Stimulated activated CD4-positive, alpha-beta T cell treated with anti-CD3 and anti-CD28 coated beads, Interleukin-12 subunit alpha, Interleukin-12 subunit beta, amount 100 ng/mL, for 24 hours (primary cell): Measurements from ENCODE around the gene DHDDS.
"Not testable (repeated sequence)": the region's sequence is repeated elsewhere in the genome, so short reads cannot be mapped to it uniquely, and the experiment has no call there.

Source experiments
- DNase-seq, 2 experiments: peaks; one replicate each; pipeline ENCODE4 v3.0.0-alpha.2; 2020; ENCODE audit warnings: low read depth in 2 of 2

DHDDS gene

DNA sequence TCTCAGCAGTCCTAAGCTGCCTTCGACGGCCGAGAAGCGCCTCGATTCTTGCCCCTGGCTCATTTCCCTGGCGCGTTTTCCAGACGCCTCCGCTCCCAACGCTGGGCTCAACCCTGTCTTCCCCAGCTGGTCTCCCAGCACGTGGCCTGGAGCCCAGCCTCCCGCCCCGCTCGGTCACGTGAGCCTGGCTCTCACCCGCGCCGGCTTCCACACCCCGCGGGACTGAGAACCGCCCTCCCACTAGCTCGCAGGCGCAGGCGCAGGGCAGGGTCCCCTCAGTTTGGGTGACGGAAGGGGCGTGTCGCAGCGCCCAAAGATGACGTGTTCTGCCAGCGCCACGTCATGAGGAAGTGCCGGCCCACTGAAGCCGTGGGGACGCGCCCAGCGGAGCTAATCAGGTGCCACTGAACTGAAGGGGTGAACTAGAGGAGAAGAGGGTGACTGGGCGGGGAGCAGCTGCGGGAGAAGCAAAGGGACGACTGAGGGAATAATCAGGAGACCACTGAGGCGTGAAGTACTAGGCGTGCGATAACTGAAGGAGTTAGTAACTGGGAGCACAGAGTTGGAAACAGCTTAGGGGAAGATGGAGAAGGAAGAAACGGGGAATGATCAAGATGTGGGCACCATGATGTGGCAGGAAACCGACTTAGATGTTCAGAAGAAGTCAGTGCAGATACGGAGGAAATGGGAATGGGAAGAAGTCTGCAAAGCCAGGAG lies at the start of gene DHDDS:
Gene DHDDS, plus strand, starts transcription at position 343 of the 717 bp plus-strand sequence. CDS start 625 bp downstream, outside the sequence.
- DNase-seq: peak; percentile 98 to 99

GRCh38 chr1:26384076-26384475 lies 48.0 kb upstream of the DHDDS start:
- DNase-seq: no peak

- not testable (repeated sequence) for DNase-seq
Measured at GRCh38 chr1:26385063-26385462, 47.1 kb upstream of the DHDDS start.

- DNase-seq: no peak
Measured at GRCh38 chr1:26387447-26387846, 44.7 kb upstream of the DHDDS start.

DNA sequence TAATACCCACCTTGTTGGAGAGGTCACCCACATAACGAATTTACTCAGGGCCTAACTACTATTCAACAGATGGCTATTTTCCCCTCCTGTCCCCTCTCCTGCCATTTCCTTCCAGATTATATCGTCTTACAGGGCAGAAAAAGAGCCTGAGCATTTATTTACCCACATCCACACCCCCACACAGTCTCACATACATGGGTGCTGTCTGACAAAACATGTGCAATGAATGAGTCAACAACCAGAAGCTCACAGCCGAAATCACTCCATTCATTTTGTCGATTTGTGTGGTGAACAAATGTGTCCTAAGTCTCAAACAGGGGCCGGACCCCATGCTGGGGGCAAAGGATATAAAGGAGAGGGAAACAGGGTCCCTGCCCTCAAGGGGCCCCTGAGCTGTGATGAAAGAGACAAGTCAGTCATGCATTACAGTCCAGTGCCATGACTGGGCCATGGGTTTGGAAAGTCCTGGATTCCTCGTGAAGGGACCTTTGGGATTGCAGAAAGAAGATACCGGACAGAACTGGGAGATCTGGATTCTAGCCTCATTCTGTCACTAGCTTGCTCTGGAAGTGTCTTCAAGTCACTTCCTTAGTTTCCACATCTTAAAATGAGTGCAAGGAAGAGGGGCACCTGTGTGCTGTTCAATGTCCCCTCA lies 43.2 kb upstream of the DHDDS start:
- no peak for DNase-seq

DNA sequence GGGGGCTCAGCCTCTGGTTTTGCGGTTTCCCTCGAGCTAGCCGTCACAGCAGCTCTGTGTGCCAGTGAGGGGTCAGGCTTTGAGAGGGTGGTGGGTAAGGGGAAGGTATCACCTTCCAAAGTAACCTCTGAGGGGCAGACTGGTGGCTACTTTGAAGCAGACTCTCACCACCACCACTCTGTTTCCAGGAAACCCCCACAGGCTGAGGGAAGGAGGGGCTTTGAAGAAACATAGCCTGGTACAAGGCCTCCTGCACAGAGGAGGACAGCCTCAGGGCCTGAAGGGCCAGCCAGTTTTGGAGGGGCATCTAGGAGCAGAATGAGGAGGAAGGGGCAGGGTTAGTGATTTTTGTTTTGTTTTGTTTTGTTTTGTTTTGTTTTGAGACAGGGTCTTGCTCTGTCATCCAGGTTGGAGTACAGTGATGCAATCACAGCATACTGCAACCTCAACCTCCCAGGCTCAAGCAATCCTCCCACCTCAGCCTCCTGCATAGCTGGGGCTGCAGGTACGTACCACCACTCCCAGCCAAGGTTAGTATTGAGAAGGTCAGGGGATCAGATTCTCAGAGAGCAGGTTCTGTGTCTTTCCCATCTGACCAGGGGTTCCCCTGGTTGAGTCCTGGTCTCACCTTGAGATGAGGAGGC lies 42.4 kb upstream of the DHDDS start:
- no peak for DNase-seq

- DNase-seq: no peak
Measured at GRCh38 chr1:26391450-26391849, 40.7 kb upstream of the DHDDS start.

GRCh38 chr1:26395754-26396153 lies 36.4 kb upstream of the DHDDS start:
- DNase-seq: no peak

GRCh38 chr1:26399034-26399433 lies 33.1 kb upstream of the DHDDS start:
- no peak for DNase-seq

DNA sequence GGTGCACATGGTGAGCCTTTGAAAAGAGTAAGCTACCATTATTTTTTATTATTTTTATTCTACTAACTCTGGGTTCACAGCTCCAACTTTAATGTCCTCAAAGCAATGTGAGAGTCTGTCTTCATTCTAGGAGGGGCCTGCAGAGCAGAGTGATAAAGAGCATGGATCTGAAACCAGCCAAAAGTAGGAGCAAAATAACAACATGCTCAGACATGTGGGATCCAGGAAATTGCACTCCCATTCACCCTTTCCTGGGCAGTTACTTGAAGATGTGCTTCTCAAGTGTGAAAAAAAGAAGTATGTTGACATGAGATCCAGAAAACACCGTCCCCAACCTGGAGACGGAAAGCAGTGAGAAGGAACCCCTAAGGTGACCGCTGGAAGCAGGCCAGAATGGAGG lies 30.2 kb upstream of the DHDDS start:
- DNase-seq: no peak

DNA sequence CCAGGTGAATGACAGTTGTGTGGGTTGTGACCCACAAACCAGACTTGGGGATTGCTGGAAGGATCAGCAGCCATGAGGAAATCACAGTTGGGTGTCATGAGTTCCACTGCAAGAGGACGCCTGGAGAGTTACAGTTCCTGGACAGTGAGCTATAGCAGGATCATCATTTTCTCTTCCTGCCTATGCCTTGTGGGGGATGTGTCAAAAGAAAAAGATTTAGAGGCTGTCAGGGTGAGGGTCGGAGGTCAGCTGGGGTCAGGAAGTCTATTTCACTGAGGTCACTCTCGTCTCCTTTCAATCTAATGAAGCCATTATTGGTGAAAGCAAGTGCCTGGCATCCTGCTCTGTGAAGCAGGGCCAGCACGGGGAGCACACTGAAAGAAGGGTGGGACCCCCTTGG lies 28.5 kb upstream of the DHDDS start:
- no peak for DNase-seq

GRCh38 chr1:26404641-26405040 lies 27.5 kb upstream of the DHDDS start:
- DNase-seq: no peak

- DNase-seq: no peak
Measured at GRCh38 chr1:26405281-26405915, 26.7 kb upstream of the DHDDS start.

GRCh38 chr1:26408604-26409003 lies 23.5 kb upstream of the DHDDS start:
- DNase-seq: peak; percentile 65

DNA sequence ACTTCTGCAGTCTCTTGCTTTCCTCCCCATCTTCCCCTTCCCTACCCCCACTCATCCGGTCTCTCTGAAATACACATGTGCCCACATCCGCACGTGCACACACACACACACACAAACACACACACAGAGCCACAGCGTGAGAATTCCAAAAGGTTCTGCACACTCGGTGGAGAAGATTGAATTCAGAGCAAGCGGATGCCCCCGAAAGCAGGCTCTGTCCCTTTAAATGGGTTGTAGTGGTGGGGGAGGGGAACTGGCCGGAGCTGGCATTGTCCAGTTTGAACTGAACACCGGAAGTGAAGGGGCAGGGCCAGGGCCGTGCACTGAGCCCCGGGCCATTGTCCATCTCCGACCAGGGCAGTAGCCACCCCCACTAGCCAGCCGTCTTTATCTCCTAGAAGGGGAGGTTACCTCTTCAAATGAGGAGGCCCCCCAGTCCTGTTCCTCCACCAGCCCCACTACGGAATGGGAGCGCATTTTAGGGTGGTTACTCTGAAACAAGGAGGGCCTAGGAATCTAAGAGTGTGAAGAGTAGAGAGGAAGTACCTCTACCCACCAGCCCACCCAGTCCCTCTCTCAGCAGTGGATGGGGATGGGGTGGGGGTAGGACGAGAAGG lies 22.8 kb upstream of the DHDDS start:
- DNase-seq: no peak

DNA sequence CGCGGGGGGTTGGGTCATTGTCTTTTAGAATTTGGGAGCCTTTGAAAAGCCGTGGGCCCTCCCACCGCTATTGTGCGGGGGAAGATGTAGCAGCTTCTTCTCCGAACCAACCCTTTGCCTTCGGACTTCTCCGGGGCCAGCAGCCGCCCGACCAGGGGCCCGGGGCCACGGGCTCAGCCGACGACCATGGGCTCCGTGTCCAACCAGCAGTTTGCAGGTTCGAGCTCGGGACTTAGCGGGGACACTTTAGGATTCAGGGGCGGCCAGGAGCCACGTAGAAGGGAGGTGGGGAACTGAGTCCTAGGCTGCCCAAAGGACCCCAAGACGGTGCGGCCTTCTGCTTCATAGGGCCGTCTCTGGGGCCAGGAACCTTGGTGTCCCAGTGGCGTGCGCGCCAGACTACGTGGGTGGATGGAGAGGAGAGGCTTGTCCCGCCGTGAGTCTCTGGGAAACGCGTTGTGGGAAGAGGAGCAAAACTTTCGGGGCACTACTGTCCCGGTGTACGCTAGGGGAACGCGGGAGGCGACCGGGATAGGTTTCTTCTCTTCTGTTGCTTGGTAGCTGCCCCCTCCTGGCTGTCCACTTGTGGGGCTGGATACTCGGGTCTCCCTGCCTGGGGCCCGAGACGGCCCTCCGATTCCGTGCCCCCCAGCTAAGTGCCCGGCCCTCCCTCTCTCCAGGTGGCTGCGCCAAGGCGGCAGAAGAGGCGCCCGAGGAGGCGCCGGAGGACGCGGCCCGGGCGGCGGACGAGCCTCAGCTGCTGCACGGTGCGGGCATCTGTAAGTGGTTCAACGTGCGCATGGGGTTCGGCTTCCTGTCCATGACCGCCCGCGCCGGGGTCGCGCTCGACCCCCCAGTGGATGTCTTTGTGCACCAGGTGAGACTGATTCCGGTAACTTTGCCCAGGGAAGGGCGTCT lies 21.2 kb upstream of the DHDDS start, which contains the start of gene LIN28A:
Gene LIN28A, plus strand, starts transcription at position 112 of the 918 bp plus-strand sequence. Its CDS starts 75 bp downstream, at position 187.
- DNase-seq: no peak

- DNase-seq: no peak
Measured at GRCh38 chr1:26411624-26412074, 20.5 kb upstream of the DHDDS start.

GRCh38 chr1:26412180-26412840 lies 19.8 kb upstream of the DHDDS start:
- DNase-seq: no peak

DNA sequence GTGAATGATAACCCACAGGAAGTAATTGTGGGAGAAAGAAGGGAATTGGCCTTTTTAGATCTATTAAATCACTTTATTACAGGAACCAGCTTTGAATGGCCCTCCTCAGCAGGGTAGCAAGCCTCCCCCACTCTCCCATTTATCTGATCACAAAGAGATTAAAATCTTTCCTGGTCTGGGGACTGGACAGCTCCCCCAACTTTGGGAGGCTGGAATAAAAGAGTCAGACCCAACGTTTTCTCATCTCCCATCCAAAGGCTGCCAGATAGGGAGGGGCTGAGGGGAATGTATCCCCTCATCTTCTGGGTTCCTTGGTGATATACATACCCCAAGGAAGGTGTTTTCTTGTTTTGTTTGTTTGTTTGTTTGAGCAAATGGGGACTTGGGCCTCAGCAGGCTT lies 19.1 kb upstream of the DHDDS start:
- no peak for DNase-seq

DNA sequence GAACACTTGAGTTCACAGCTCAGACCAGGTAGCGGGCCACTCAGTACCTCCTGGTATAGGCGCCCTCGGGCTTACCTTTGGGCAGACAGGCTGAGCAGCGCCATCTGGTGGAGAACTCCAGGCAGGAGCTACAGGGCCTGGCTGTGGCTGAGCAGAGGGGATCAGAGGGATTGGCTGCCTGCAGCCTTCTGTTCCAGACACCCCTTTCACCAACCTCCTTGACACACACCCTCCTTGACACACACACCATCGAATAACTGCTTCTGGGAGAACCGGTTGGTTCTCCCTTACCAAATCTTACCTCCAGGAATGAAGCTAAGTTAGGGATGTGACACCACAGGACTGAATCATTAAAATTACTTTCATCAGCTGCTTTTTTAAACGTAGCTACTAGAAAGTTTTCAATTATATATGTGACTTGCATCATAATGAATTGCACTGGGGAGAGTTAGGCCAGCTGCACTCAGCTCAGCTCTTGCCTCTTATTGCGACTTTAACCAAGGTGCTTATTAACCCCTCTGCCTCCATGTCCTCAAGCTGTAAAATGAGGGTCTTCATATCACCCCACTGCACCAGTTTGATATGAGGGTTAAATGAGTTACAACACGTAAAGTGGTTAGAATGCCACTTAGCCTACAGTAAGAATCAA lies 14.9 kb upstream of the DHDDS start:
- peak; percentile 70 to 86 for DNase-seq
